Hepatocyte (in vitro differentiated cells): ENCODE data around the gene RPL41. TPM values are rescaled to one million over a fixed set of nuclear protein-coding genes. Genes with fewer than 3 reads are reported as not detected.

Experiments used
- DNase-seq: peaks from one replicate; pipeline ENCODE4 v3.0.0-alpha.2; 2016; ENCODE audit warnings: low spot score
- H2AFZ ChIP-seq: fragments of 200-600 bp; sonication (generic); 2 replicates; pipeline ENCODE4 v1.6.0; 2016; ENCODE audit warnings: antibody characterized with exemption, mild to moderate bottlenecking
- H3K27ac ChIP-seq: fragments of 200-600 bp; sonication (generic); 2 replicates; pipeline ENCODE4 v1.5.1; 2016; ENCODE audit warnings: mild to moderate bottlenecking
- H3K27me3 ChIP-seq: fragments of 200-600 bp; sonication (generic); 2 replicates; pipeline ENCODE4 v1.6.1; 2016
- H3K36me3 ChIP-seq: fragments of 200-600 bp; sonication (generic); replicated peaks from 2 replicates; pipeline ENCODE4 v1.5.1; 2016; ENCODE audit warnings: low read depth; ENCODE audit not compliant: insufficient read depth
- H3K4me1 ChIP-seq: fragments of 200-600 bp; sonication (generic); 2 replicates; pipeline ENCODE4 v1.5.1; 2016; ENCODE audit warnings: mild to moderate bottlenecking, moderate library complexity; ENCODE audit not compliant: insufficient read depth
- H3K4me2 ChIP-seq: fragments of 200-600 bp; sonication (generic); 2 replicates; pipeline ENCODE4 v1.6.0; 2016
- H3K4me3 ChIP-seq: fragments of 200-600 bp; sonication (generic); 2 replicates; pipeline ENCODE4 v1.5.1; 2016; ENCODE audit warnings: mild to moderate bottlenecking
- H3K79me2 ChIP-seq: fragments of 200-600 bp; sonication (generic); 2 replicates; pipeline ENCODE4 v1.6.0; 2017; ENCODE audit warnings: mild to moderate bottlenecking
- H3K9me2 ChIP-seq: fragments of 200-600 bp; sonication (generic); replicated peaks from 2 replicates; pipeline ENCODE4 v1.6.0; 2017; ENCODE audit warnings: mild to moderate bottlenecking; ENCODE audit not compliant: insufficient read depth
- H3K9me3 ChIP-seq: fragments of 200-600 bp; sonication (generic); 2 replicates; pipeline ENCODE4 v1.5.1; 2016; ENCODE audit warnings: low read depth, mild to moderate bottlenecking
- H4K20me1 ChIP-seq: fragments of 200-600 bp; sonication (generic); 2 replicates; pipeline ENCODE4 v1.6.0; 2016; ENCODE audit warnings: mild to moderate bottlenecking; ENCODE audit not compliant: insufficient read depth, poor library complexity, severe bottlenecking
- EZH2 ChIP-seq: fragments of 200-600 bp; sonication (generic); IDR thresholded peaks from 2 replicates; pipeline ENCODE4 v1.6.1; 2016; ENCODE audit warnings: antibody characterized with exemption, mild to moderate bottlenecking, borderline replicate concordance
- EZH2phosphoT487 ChIP-seq: fragments of 200-600 bp; sonication (generic); IDR thresholded peaks from one replicate; pipeline ENCODE4 v1.6.1; 2018; ENCODE audit warnings: antibody characterized with exemption, mild to moderate bottlenecking, low read depth, moderate library complexity; ENCODE audit not compliant: unreplicated experiment, severe bottlenecking
- WGBS: methylation state at CpG from one replicate; pipeline ENCODE4 v1.1.6; 2016; ENCODE audit warnings: low lambda C conversion rate; ENCODE audit errors: missing lambda C conversion rate; 5-methylcytosine and 5-hydroxymethylcytosine counted together
- polyA plus RNA-seq: library from polyadenylated mRNA; unstranded; fragments of >200 nt; fragmentation: Nextera tagmentation; extraction: Ambion mirVana; gene quantifications from 2 replicates; pipeline ENCODE4 v1.2.1, GENCODE V29; 2016
- total RNA-seq: library from RNA; depleted of rRNA; stranded (reverse); fragments of >200 nt; gene quantifications from 2 replicates; pipeline ENCODE4 v1.2.3, GENCODE V29; 2014
- TF ChIP-seq, protein P1 (sequence below): fragments of 200-600 bp; sonication (generic); IDR thresholded peaks from 2 replicates; pipeline ENCODE4 v1.5.1; 2016; ENCODE audit warnings: antibody characterized with exemption, mild to moderate bottlenecking; ENCODE audit not compliant: poor library complexity

Gene RPL41
- total and polyA plus RNA-seq, 2 experiments from 2014 or later: 2,240 to 2,801 TPM

DNA sequence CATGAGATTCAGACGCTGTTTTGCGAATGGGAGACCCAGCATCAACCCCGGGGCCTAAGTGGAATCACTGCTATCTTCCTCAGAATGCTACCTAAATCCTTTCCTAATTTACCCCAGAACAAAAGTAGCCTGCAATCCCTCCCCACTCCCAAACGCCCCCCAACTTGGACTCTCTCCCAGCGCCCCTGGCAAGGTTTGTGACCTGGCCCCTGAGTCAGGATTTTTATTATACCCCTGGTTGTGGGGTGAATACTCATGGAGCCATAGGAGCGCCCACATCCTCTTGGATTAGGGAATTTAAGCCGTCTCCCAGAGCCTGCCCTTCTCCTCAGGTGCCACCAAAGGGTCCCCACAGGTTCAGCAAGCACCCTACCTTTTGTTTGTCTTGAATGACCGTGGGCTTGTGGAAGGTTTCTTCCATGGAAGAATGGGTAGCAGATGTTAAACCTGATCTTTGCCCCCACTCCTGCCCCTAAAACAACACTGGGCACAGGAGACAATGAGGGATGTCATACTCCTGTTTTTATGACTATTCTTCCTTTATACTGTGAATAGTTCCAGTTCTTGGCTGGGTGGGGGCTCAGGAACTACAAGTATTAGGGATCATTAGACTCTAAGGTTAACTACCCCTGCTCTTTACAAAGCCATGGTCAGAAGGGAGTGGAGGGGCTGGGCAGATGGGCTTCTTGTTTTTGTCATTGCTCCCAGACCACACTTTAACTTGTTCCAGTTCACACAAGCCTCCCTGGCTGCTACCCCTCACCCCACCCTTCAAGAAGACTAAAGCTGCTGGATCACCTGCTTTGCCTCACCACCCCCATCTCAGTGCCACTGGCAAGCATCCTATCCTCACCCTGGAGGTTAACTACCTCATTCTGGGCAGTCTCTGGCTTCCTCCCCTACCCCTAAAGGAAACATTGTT lies 36.6 kb downstream of the RPL41 start:
- H3K4me1 ChIP-seq: peaks cover 20% of the 10 kb centered on the region
- WGBS: 7% methylated on average over 8 of the region's 8 CpGs
- no peaks in the 10 kb centered on the region for H3K36me3 ChIP-seq
- no peaks in the 10 kb centered on the region for H3K9me3 ChIP-seq
- peak overlapping the region; percentile 28 for H3K4me3 ChIP-seq
- peak overlapping the region; percentile 10 for H3K27ac ChIP-seq
- no peaks in the 10 kb centered on the region for H4K20me1 ChIP-seq
- TF ChIP-seq, protein P1, sequence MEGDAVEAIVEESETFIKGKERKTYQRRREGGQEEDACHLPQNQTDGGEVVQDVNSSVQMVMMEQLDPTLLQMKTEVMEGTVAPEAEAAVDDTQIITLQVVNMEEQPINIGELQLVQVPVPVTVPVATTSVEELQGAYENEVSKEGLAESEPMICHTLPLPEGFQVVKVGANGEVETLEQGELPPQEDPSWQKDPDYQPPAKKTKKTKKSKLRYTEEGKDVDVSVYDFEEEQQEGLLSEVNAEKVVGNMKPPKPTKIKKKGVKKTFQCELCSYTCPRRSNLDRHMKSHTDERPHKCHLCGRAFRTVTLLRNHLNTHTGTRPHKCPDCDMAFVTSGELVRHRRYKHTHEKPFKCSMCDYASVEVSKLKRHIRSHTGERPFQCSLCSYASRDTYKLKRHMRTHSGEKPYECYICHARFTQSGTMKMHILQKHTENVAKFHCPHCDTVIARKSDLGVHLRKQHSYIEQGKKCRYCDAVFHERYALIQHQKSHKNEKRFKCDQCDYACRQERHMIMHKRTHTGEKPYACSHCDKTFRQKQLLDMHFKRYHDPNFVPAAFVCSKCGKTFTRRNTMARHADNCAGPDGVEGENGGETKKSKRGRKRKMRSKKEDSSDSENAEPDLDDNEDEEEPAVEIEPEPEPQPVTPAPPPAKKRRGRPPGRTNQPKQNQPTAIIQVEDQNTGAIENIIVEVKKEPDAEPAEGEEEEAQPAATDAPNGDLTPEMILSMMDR: no peak
- no peak for TF ChIP-seq EZH2
- no peak for TF ChIP-seq EZH2phosphoT487
- H3K4me2 ChIP-seq: peak overlapping the region; percentile 91
- peaks cover 19% of the 10 kb centered on the region for H3K79me2 ChIP-seq
- no peaks in the 10 kb centered on the region for H3K27me3 ChIP-seq
- no peak for DNase-seq
- peak overlapping the region; percentile 21 for H2AFZ ChIP-seq
- no peaks in the 10 kb centered on the region for H3K9me2 ChIP-seq

GRCh38 chr12:56153678-56154065 lies 37.2 kb downstream of the RPL41 start:
- peaks cover 20% of the 10 kb centered on the region for H3K4me1 ChIP-seq
- peaks cover 23% of the 10 kb centered on the region for H3K79me2 ChIP-seq
- peak overlapping the region; percentile 10 for H3K27ac ChIP-seq
- no peaks in the 10 kb centered on the region for H3K9me2 ChIP-seq
- no peak for DNase-seq
- H2AFZ ChIP-seq: no peak overlapping the region
- H3K9me3 ChIP-seq: no peaks in the 10 kb centered on the region
- H3K27me3 ChIP-seq: no peaks in the 10 kb centered on the region
- WGBS: 75% methylated on average over 4 of the region's 5 CpGs
- H3K4me3 ChIP-seq: no peak overlapping the region
- H4K20me1 ChIP-seq: no peaks in the 10 kb centered on the region
- TF ChIP-seq EZH2: no peak
- TF ChIP-seq EZH2phosphoT487: no peak
- TF ChIP-seq, protein P1: no peak
- H3K4me2 ChIP-seq: peak overlapping the region; percentile 91
- H3K36me3 ChIP-seq: no peaks in the 10 kb centered on the region

DNA sequence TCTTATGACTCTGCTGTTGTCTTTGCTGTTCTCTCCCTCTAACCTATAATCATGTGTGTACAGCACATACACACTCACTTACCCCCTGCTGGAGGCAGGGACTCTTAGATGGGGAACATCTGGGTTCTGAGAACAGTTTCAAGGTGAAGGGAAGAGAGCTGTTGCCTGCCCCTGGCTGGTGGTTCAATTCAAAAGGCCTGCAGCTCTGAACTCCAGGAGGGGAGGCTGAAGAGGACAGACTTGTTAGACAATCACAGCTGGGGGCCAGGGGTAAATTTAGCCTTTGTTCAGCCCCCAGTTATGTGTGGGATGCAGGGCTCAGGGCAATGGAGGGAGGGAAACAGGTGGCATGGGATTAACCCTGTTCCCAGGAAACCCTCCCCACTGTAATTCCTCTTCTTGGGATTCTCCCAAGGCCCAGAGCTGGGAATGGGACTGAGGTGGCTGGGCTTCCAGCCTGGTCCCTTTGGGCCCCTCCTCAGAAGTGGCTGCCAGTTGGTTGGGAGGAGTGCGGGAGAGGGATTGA lies 37.9 kb downstream of the RPL41 start:
- Histone ChIP-seq H3K4me3 (no peak overlapping the region), H3K36me3 (no peaks in the 10 kb centered on the region), H3K9me3 (no peaks in the 10 kb centered on the region), H4K20me1 (peaks cover 3% of the 10 kb centered on the region), H3K27me3 (no peaks in the 10 kb centered on the region), H3K79me2 (peaks cover 29% of the 10 kb centered on the region), H3K4me2 (no peak overlapping the region), H3K27ac (no peak overlapping the region), H3K4me1 (peaks cover 20% of the 10 kb centered on the region), H2AFZ (no peak overlapping the region), H3K9me2 (no peaks in the 10 kb centered on the region)
- TF ChIP-seq, protein P1: no peak
- no peak for TF ChIP-seq EZH2
- WGBS: 87% methylated on average over 1 of the region's 1 CpG
- DNase-seq: no peak
